Osteocyte (in vitro differentiated cells): Measurements from ENCODE around the gene ASS1. TPM values are rescaled to one million over a fixed set of nuclear protein-coding genes. Genes with fewer than 3 reads are reported as not detected.

ENCODE experiments used
- DNase-seq: peaks from one replicate; pipeline ENCODE4 v3.0.0; 2021; ENCODE audit warnings: mixed read lengths; ENCODE audit not compliant: unreplicated experiment; ENCODE audit errors: extremely low spot score
- H3K27ac Mint-ChIP-seq: one replicate; pipeline ENCODE4 v1.8.0; 2021; ENCODE audit warnings: mild to moderate bottlenecking, mixed read lengths; ENCODE audit not compliant: unreplicated experiment
- H3K27me3 Mint-ChIP-seq: one replicate; pipeline ENCODE4 v1.8.0; 2021; ENCODE audit warnings: mixed read lengths; ENCODE audit not compliant: unreplicated experiment
- H3K36me3 Mint-ChIP-seq: one replicate; pipeline ENCODE4 v1.8.0; 2021; ENCODE audit warnings: mixed read lengths; ENCODE audit not compliant: unreplicated experiment
- H3K4me1 Mint-ChIP-seq: one replicate; pipeline ENCODE4 v1.8.0; 2021; ENCODE audit warnings: mixed read lengths; ENCODE audit not compliant: unreplicated experiment
- H3K4me3 Mint-ChIP-seq: one replicate; pipeline ENCODE4 v1.8.0; 2021; ENCODE audit warnings: mild to moderate bottlenecking, moderate library complexity, mixed read lengths; ENCODE audit not compliant: unreplicated experiment
- H3K9me3 Mint-ChIP-seq: one replicate; pipeline ENCODE4 v1.8.0; 2021; ENCODE audit warnings: mixed read lengths; ENCODE audit not compliant: unreplicated experiment
- CTCF ChIP-seq: fragments of 200-600 bp; sonication (generic); IDR thresholded peaks from 2 replicates; pipeline ENCODE4 v1.5.0; 2021; ENCODE audit warnings: antibody characterized with exemption, mild to moderate bottlenecking, moderate library complexity
- total RNA-seq: library from RNA; stranded (reverse); gene quantifications from 2 replicates; pipeline ENCODE4 v1.2.1, GENCODE V29; 2021

The ASS1 gene
- total RNA-seq, 1 donor from 2014 or later: 219 TPM

- Mint-ChIP-seq H3K9me3 (no peaks in the 10 kb centered on the region), H3K27me3 (peaks cover 44% of the 10 kb centered on the region), H3K36me3 (no peaks in the 10 kb centered on the region), H3K4me3 (no peak overlapping the region), H3K27ac (no peak overlapping the region), H3K4me1 (no peaks in the 10 kb centered on the region)
- TF ChIP-seq CTCF: no peak
- no peak for DNase-seq
Observed at GRCh38 chr9:130522233-130522808, 77.6 kb downstream of the ASS1 start.

- Mint-ChIP-seq H3K9me3 (no peaks in the 10 kb centered on the region), H3K27me3 (peaks cover 51% of the 10 kb centered on the region), H3K27ac (no peak overlapping the region), H3K36me3 (no peaks in the 10 kb centered on the region), H3K4me1 (no peaks in the 10 kb centered on the region), H3K4me3 (no peak overlapping the region)
- DNase-seq: no peak
- TF ChIP-seq CTCF: no peak
Observed at GRCh38 chr9:130523921-130524320, 79.2 kb downstream of the ASS1 start.

GRCh38 chr9:130526193-130526853 lies 81.6 kb downstream of the ASS1 start:
- peaks cover 58% of the 10 kb centered on the region for H3K27me3 Mint-ChIP-seq

GRCh38 chr9:130526854-130527650 lies 82.3 kb downstream of the ASS1 start:
- DNase-seq: no peak
- Mint-ChIP-seq H3K9me3 (no peaks in the 10 kb centered on the region), H3K36me3 (no peaks in the 10 kb centered on the region), H3K27me3 (peaks cover 58% of the 10 kb centered on the region), H3K4me1 (no peaks in the 10 kb centered on the region), H3K27ac (no peak overlapping the region), H3K4me3 (no peak overlapping the region)
- no peak for TF ChIP-seq CTCF

More at GRCh38 chr9:130526193-130526853, 81.6 kb downstream of the ASS1 start:
- no peak for TF ChIP-seq CTCF
- no peaks in the 10 kb centered on the region for H3K36me3 Mint-ChIP-seq
- H3K27ac Mint-ChIP-seq: no peak overlapping the region
- H3K4me1 Mint-ChIP-seq: no peaks in the 10 kb centered on the region
- H3K9me3 Mint-ChIP-seq: no peaks in the 10 kb centered on the region
- no peak for DNase-seq
- H3K4me3 Mint-ChIP-seq: no peak overlapping the region
